ENCODE measurements around the gene HNRNPC. TPM values are rescaled to one million over a fixed set of nuclear protein-coding genes. Genes with fewer than 3 reads are reported as not detected.

Gene HNRNPC
- total RNA-seq, 1 donor from 2014 or later, result 690 TPM

DNA sequence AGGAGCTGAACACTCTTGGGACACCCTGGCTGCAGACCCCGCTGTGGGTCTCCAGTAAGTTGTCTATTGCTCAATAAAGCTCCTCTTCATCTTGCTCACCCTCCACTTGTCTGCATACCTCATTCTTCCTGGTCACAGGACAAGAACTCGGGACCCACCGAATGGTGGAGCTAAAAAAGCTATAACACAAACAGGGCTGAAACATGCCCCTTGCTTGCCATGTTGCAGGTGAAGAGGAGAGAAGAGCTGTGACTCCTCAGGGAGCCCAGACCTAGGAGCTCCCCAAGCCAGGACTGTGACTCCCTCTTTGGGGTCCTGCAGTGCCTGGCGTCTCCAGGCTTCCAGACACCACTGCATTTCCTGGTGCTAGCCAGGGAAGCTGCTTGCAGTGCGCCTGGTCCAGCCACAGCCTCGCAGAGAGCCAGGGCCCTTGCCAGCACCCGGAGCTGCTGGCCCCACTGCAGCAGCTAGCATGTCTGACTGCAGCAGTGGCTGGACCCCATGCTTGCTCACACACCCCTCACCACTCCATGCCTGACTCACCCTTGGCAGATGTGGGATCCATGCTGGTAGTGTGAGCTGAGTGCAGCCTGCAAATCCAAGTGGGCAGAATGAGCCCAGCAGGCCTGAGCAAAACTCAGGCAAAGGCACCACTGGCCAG, 76.2 kb downstream of the HNRNPC start:
- TF ChIP-seq CTCF (IDR thresholded peaks at IDR 0.05; ENCODE audit: unreplicated experiment), result no peak
- no peak overlapping the region for H3K27ac Mint-ChIP-seq
- H3K4me3 Mint-ChIP-seq (ENCODE audit: low read depth), result no peak overlapping the region
- H3K9me3 Mint-ChIP-seq (ENCODE audit: low read depth), result peaks cover 11% of the 10 kb centered on the region
- H3K4me1 Mint-ChIP-seq (ENCODE audit: low read depth), result peaks cover 4% of the 10 kb centered on the region
- peaks cover 5% of the 10 kb centered on the region for H3K27me3 Mint-ChIP-seq
- no peaks in the 10 kb centered on the region for H3K36me3 Mint-ChIP-seq (ENCODE audit: insufficient read depth)
- no peak for DNase-seq (ENCODE audit: low spot score, unreplicated experiment)

GRCh38 chr14:21192447-21192822, 76.8 kb downstream of the HNRNPC start:
- TF ChIP-seq CTCF (IDR thresholded peaks at IDR 0.05; ENCODE audit: unreplicated experiment), result no peak

GRCh38 chr14:21191809-21192446, 77.3 kb downstream of the HNRNPC start:
- H3K36me3 Mint-ChIP-seq (ENCODE audit: insufficient read depth), result no peaks in the 10 kb centered on the region
- peaks cover 2% of the 10 kb centered on the region for H3K4me1 Mint-ChIP-seq (ENCODE audit: low read depth)
- peak overlapping the region; percentile 41 for H3K4me3 Mint-ChIP-seq (ENCODE audit: low read depth)
- peaks cover 5% of the 10 kb centered on the region for H3K27me3 Mint-ChIP-seq
- peak; percentile 46 for DNase-seq (ENCODE audit: low spot score, unreplicated experiment)
- peaks cover under 1% of the 10 kb centered on the region for H3K9me3 Mint-ChIP-seq (ENCODE audit: low read depth)
- TF ChIP-seq CTCF (IDR thresholded peaks at IDR 0.05; ENCODE audit: unreplicated experiment), result no peak
- no peak overlapping the region for H3K27ac Mint-ChIP-seq

More at GRCh38 chr14:21192447-21192822, 76.8 kb downstream of the HNRNPC start:
- H3K27ac Mint-ChIP-seq, result no peak overlapping the region
- peaks cover 2% of the 10 kb centered on the region for H3K4me1 Mint-ChIP-seq (ENCODE audit: low read depth)
- no peak overlapping the region for H3K4me3 Mint-ChIP-seq (ENCODE audit: low read depth)
- peaks cover 5% of the 10 kb centered on the region for H3K27me3 Mint-ChIP-seq
- H3K36me3 Mint-ChIP-seq (ENCODE audit: insufficient read depth), result no peaks in the 10 kb centered on the region
- H3K9me3 Mint-ChIP-seq (ENCODE audit: low read depth), result peaks cover 6% of the 10 kb centered on the region
- DNase-seq (ENCODE audit: low spot score, unreplicated experiment), result no peak

GRCh38 chr14:21191261-21191808, 77.9 kb downstream of the HNRNPC start:
- peaks cover 2% of the 10 kb centered on the region for H3K4me1 Mint-ChIP-seq (ENCODE audit: low read depth)
- peaks cover 5% of the 10 kb centered on the region for H3K27me3 Mint-ChIP-seq
- no peaks in the 10 kb centered on the region for H3K9me3 Mint-ChIP-seq (ENCODE audit: low read depth)
- no peak overlapping the region for H3K27ac Mint-ChIP-seq
- DNase-seq (ENCODE audit: low spot score, unreplicated experiment), result no peak
- H3K36me3 Mint-ChIP-seq (ENCODE audit: insufficient read depth), result no peaks in the 10 kb centered on the region
- no peak for TF ChIP-seq CTCF (IDR thresholded peaks at IDR 0.05; ENCODE audit: unreplicated experiment)
- peak overlapping the region; percentile 29 for H3K4me3 Mint-ChIP-seq (ENCODE audit: low read depth)

DNA sequence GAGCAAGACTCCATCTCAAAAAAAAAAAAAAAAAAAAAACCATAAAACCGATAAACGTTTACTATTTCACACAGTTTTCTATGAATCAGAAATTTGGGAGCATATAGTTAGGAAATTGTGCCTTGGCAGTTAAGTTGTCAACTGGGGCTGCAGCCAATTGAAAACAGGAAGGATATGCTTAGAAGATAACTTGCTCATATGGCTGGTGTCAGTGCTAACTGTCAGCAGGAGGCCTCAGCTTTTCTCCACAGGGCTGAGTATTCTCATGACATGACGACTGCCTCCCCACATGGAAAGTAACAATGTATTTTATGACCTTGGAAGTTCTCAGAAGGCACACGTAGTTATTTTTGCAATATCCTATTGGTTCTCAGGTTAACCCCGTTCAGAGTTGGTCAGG, 83.8 kb downstream of the HNRNPC start:
- TF ChIP-seq CTCF (IDR thresholded peaks at IDR 0.05; ENCODE audit: unreplicated experiment), result no peak
- Mint-ChIP-seq H3K27me3 (no peaks in the 10 kb centered on the region), H3K27ac (no peak overlapping the region)

More for the DNA sequence above, 83.8 kb downstream of the HNRNPC start:
- Mint-ChIP-seq H3K36me3 (ENCODE audit: insufficient read depth) (no peaks in the 10 kb centered on the region), H3K4me3 (ENCODE audit: low read depth) (no peak overlapping the region), H3K4me1 (ENCODE audit: low read depth) (no peaks in the 10 kb centered on the region), H3K9me3 (ENCODE audit: low read depth) (peaks cover 11% of the 10 kb centered on the region)
- no peak for DNase-seq (ENCODE audit: low spot score, unreplicated experiment)
